KMS-11 (cell line): Measurements from ENCODE around the gene OR6K3.

Experiments used
- H2AFZ ChIP-seq: fragments of 200-600 bp; sonication (generic); 2 replicates; pipeline ENCODE4 v1.6.1; 2016; ENCODE audit warnings: antibody characterized with exemption, mixed run types, low read depth
- H3K27ac ChIP-seq: fragments of 200-600 bp; sonication (generic); 2 replicates; pipeline ENCODE4 v1.6.1; 2016; ENCODE audit warnings: mild to moderate bottlenecking, mixed run types
- H3K27me3 ChIP-seq: fragments of 200-600 bp; sonication (generic); 2 replicates; pipeline ENCODE4 v1.6.1; 2017; ENCODE audit warnings: mild to moderate bottlenecking, low read depth, mixed run types, moderate library complexity; ENCODE audit not compliant: insufficient read depth
- H3K36me3 ChIP-seq: fragments of 200-600 bp; sonication (generic); 2 replicates; pipeline ENCODE4 v1.6.1; 2017; ENCODE audit warnings: mild to moderate bottlenecking, mixed run types; ENCODE audit not compliant: insufficient read depth
- H3K4me1 ChIP-seq: fragments of 200-600 bp; sonication (generic); 2 replicates; pipeline ENCODE4 v1.6.1; 2016; ENCODE audit warnings: mild to moderate bottlenecking, low read depth, mixed run types; ENCODE audit not compliant: poor library complexity, severe bottlenecking
- H3K4me2 ChIP-seq: fragments of 200-600 bp; sonication (generic); 2 replicates; pipeline ENCODE4 v1.7.0; 2016; ENCODE audit warnings: mild to moderate bottlenecking, mixed run types
- H3K4me3 ChIP-seq: fragments of 200-600 bp; sonication (generic); IDR thresholded peaks from 2 replicates; pipeline ENCODE4 v1.6.1; 2017; ENCODE audit warnings: low read depth, low read length, mixed read lengths; ENCODE audit not compliant: insufficient read depth
- H3K79me2 ChIP-seq: fragments of 200-600 bp; sonication (generic); 2 replicates; pipeline ENCODE4 v1.6.1; 2016; ENCODE audit warnings: low read depth, mixed run types; ENCODE audit not compliant: insufficient read depth
- H3K9ac ChIP-seq: fragments of 200-600 bp; sonication (generic); 2 replicates; pipeline ENCODE4 v1.6.1; 2016; ENCODE audit warnings: mild to moderate bottlenecking, mixed run types
- H4K20me1 ChIP-seq: fragments of 200-600 bp; sonication (generic); 2 replicates; pipeline ENCODE4 v1.6.1; 2016; ENCODE audit warnings: mild to moderate bottlenecking, mixed run types; ENCODE audit not compliant: insufficient read depth
- TF ChIP-seq, protein P1 (sequence below): fragments of 200-600 bp; sonication (generic); conservative IDR thresholded peaks from 2 replicates; pipeline ENCODE4 v1.6.1; 2017; ENCODE audit warnings: low read depth, mild to moderate bottlenecking, antibody characterized with exemption, low read length, moderate library complexity, mixed read lengths

The OR6K3 gene

DNA sequence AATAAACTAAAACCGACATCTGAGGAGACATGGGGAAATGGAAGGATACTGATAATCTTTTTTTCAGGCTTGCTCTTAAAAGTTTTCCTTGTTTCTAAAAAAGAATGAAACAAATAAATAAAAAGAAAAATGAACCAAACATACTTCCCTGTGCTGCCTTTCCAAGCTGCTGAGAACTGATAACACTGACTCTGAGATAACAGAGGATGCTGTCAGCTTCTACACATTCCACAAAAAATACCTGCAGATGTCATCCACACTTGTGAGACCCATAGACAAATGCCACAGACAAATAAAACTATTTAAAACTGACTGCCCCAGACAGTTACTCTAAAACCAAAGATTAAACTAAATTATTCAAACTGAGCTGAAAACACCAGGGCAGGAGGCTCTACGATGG lies 12.0 kb upstream of the OR6K3 start:
- H3K9ac ChIP-seq = no peak overlapping the region
- no peak overlapping the region for H3K27ac ChIP-seq
- peaks cover 5% of the 10 kb centered on the region for H3K4me1 ChIP-seq

GRCh38 chr1:158731707-158732106 lies 11.2 kb upstream of the OR6K3 start:
- Histone ChIP-seq H3K36me3 (no peaks in the 10 kb centered on the region), H3K4me3 (no peak overlapping the region), H4K20me1 (no peaks in the 10 kb centered on the region), H3K27ac (no peak overlapping the region), H2AFZ (no peak overlapping the region), H3K27me3 (no peaks in the 10 kb centered on the region), H3K9ac (no peak overlapping the region), H3K79me2 (no peaks in the 10 kb centered on the region), H3K4me1 (peaks cover 5% of the 10 kb centered on the region), H3K4me2 (no peak overlapping the region)
- TF ChIP-seq, protein P1, sequence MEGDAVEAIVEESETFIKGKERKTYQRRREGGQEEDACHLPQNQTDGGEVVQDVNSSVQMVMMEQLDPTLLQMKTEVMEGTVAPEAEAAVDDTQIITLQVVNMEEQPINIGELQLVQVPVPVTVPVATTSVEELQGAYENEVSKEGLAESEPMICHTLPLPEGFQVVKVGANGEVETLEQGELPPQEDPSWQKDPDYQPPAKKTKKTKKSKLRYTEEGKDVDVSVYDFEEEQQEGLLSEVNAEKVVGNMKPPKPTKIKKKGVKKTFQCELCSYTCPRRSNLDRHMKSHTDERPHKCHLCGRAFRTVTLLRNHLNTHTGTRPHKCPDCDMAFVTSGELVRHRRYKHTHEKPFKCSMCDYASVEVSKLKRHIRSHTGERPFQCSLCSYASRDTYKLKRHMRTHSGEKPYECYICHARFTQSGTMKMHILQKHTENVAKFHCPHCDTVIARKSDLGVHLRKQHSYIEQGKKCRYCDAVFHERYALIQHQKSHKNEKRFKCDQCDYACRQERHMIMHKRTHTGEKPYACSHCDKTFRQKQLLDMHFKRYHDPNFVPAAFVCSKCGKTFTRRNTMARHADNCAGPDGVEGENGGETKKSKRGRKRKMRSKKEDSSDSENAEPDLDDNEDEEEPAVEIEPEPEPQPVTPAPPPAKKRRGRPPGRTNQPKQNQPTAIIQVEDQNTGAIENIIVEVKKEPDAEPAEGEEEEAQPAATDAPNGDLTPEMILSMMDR = no peak

More for the DNA sequence above, 12.0 kb upstream of the OR6K3 start:
- Histone ChIP-seq H3K4me3 (no peak overlapping the region), H3K27me3 (no peaks in the 10 kb centered on the region), H3K4me2 (no peak overlapping the region), H3K36me3 (no peaks in the 10 kb centered on the region), H4K20me1 (no peaks in the 10 kb centered on the region), H2AFZ (no peak overlapping the region), H3K79me2 (no peaks in the 10 kb centered on the region)
- TF ChIP-seq, protein P1 = no peak

- no peaks in the 10 kb centered on the region for H3K36me3 ChIP-seq
- no peak overlapping the region for H3K4me2 ChIP-seq
- H3K27me3 ChIP-seq = no peaks in the 10 kb centered on the region
- H3K27ac ChIP-seq = no peak overlapping the region
- TF ChIP-seq, protein P1 = no peak
- no peak overlapping the region for H2AFZ ChIP-seq
- no peak overlapping the region for H3K4me3 ChIP-seq
- H3K4me1 ChIP-seq = peaks cover 5% of the 10 kb centered on the region
- H4K20me1 ChIP-seq = no peaks in the 10 kb centered on the region
- H3K9ac ChIP-seq = no peak overlapping the region
- no peaks in the 10 kb centered on the region for H3K79me2 ChIP-seq
These were observed 9.9 kb upstream of the OR6K3 start for GRCh38 chr1:158730453-158730852.

DNA sequence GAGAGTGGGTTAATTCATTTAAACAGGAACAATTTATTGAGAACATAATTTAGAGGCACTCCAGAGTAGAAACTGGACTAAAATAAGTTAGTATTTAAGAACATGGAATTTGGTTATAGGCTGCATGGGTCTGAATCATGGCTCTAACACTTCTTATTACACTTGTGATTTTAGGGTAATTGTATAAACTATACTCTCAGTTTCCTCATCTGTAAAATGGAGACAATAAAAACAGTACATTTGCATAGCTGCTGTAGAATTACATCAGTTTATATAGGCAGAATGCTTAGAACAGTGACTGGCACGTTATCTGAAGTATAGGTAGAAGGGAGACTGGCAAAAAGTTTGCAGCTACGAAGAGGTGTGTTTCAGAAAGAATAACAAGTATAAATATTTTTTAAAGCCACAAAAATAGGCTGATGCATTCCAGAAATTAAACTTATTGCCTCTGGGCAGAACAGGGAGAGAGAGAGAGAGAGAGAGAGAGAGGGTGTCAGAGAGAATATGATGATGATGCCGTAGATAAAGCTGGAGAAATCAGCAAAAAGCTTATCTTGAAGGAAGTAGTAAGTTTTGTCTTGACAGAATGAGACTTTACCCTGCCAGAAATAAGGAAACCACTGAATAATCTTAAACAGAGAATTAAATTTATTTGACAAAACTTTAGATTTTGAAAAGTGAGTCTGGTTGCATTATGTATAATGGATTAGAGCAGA lies 8.1 kb upstream of the OR6K3 start:
- no peaks in the 10 kb centered on the region for H4K20me1 ChIP-seq
- no peak overlapping the region for H3K4me3 ChIP-seq
- TF ChIP-seq, protein P1 = no peak
- no peak overlapping the region for H3K9ac ChIP-seq
- no peak overlapping the region for H3K4me2 ChIP-seq
- H2AFZ ChIP-seq = no peak overlapping the region
- H3K27me3 ChIP-seq = no peaks in the 10 kb centered on the region
- no peaks in the 10 kb centered on the region for H3K36me3 ChIP-seq
- H3K4me1 ChIP-seq = peaks cover 5% of the 10 kb centered on the region
- no peak overlapping the region for H3K27ac ChIP-seq
- H3K79me2 ChIP-seq = no peaks in the 10 kb centered on the region
